Measurements from ENCODE around the gene XIST. TPM values are rescaled to one million over a fixed set of nuclear protein-coding genes. Genes with fewer than 3 reads are reported as not detected.
A peak's percentile ranks its signal among the peaks of the same experiment; 100 is the strongest.

Gene XIST
- total RNA-seq, 1 experiment from 2014 or later: 1.4 TPM

DNA sequence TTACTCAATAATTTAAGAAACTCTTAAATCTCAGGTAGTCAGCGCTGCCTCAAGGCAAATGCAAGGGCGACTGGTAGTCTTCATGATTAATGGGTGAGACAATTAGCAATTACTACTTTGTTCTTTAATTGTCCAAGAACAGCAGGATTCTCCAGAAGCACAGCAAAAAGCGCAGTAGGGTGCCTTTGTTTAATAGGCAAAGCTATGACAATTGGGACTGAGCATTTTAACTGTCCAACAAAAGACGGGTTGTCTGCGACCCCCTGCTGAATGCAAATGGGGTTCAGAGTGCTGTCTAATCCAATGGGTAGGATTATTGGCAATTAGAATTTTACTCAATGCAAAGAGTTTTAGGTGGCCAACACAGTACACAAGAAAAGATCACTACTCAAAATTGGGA, 3.4 kb downstream of the XIST start:
- H3K4me3 Mint-ChIP-seq: no peak overlapping the region
- DNase-seq: no peak
- H3K9ac ChIP-seq (ENCODE audit: extremely low read depth, insufficient read length, low read length): no peak overlapping the region
- no peaks in the 10 kb centered on the region; the same call in 1 of the 2 replicates for H3K4me1 ChIP-seq (ENCODE audit: insufficient read depth, low read length)
- no peak overlapping the region for H4K91ac ChIP-seq (ENCODE audit: insufficient read length, low read depth, low read length)
- H2AK5ac ChIP-seq (ENCODE audit: insufficient read length, low read length): no peak overlapping the region
- no peaks in the 10 kb centered on the region for H3K79me2 ChIP-seq (ENCODE audit: insufficient read depth, low read length)
- H4K20me1 ChIP-seq (ENCODE audit: control insufficient read depth, insufficient read depth, insufficient read length): no peaks in the 10 kb centered on the region
- peaks cover 26 to 75% (median 51%) of the 10 kb centered on the region in 3 experiments for H3K36me3 Mint-ChIP-seq (ENCODE audit: insufficient read depth in 1 of 3, low read depth in 3 of 3)
- H3K14ac ChIP-seq (ENCODE audit: insufficient read depth, low read length): no peak overlapping the region
- no peak overlapping the region for H3K18ac ChIP-seq (ENCODE audit: insufficient read length, low read depth, low read length)
- H3K79me1 ChIP-seq (ENCODE audit: insufficient read depth, low read depth, low read length, poor library complexity, severe bottlenecking): no peaks in the 10 kb centered on the region
- no peak overlapping the region for H2BK20ac ChIP-seq (ENCODE audit: low read depth, low read length, poor library complexity, severe bottlenecking)
- H4K5ac ChIP-seq (ENCODE audit: insufficient read length, low read depth, low read length): no peak overlapping the region
- peak overlapping the region in 2 of 3 experiments; percentile 32 to 71; a peak in 3 of 7 replicates for H3K27ac Mint-ChIP-seq
- H2BK120ac ChIP-seq (ENCODE audit: low read depth, low read length, poor library complexity, severe bottlenecking): no peak overlapping the region
- H3K4me2 ChIP-seq (ENCODE audit: insufficient read depth, insufficient read length, low read length): no peak overlapping the region
- peaks cover 12% of the 10 kb centered on the region for H3K9me3 ChIP-seq (ENCODE audit: control insufficient read depth, low read depth, low read length)
- no peak overlapping the region for H3K23ac ChIP-seq (ENCODE audit: insufficient read length, low read depth, low read length)
- H3K9me3 Mint-ChIP-seq: peaks cover 68 to 79% of the 10 kb centered on the region in 2 experiments
- H3T11ph ChIP-seq (ENCODE audit: low read length): no peak overlapping the region
- peaks cover 45 to 54% of the 10 kb centered on the region in 2 experiments for H3K4me1 Mint-ChIP-seq
- no peak overlapping the region for H2BK5ac ChIP-seq (ENCODE audit: insufficient read length, low read length)
- no peak overlapping the region for H2AFZ ChIP-seq (ENCODE audit: low read length)
- WGBS (ENCODE audit: extremely low coverage, insufficient read length, low lambda C conversion rate): no CpG with 5 or more reads among the region's 5 CpGs
- no peak overlapping the region for H3K56ac ChIP-seq (ENCODE audit: insufficient read length, low read depth, low read length)
- H4K8ac ChIP-seq (replicated peaks; ENCODE audit: insufficient read length, low read depth, low read length): no peak overlapping the region
- no peak overlapping the region for H2BK12ac ChIP-seq (ENCODE audit: insufficient read length, low read depth, low read length)
- H3K27ac ChIP-seq (ENCODE audit: insufficient read length, low read depth, low read length): no peak overlapping the region
- H3K27me3 ChIP-seq (ENCODE audit: insufficient read depth, low read length): no peaks in the 10 kb centered on the region
- H3K27me3 Mint-ChIP-seq (ENCODE audit: low read depth): no peaks in the 10 kb centered on the region; the same call in 1 of the 2 replicates
- TF ChIP-seq, protein P1, sequence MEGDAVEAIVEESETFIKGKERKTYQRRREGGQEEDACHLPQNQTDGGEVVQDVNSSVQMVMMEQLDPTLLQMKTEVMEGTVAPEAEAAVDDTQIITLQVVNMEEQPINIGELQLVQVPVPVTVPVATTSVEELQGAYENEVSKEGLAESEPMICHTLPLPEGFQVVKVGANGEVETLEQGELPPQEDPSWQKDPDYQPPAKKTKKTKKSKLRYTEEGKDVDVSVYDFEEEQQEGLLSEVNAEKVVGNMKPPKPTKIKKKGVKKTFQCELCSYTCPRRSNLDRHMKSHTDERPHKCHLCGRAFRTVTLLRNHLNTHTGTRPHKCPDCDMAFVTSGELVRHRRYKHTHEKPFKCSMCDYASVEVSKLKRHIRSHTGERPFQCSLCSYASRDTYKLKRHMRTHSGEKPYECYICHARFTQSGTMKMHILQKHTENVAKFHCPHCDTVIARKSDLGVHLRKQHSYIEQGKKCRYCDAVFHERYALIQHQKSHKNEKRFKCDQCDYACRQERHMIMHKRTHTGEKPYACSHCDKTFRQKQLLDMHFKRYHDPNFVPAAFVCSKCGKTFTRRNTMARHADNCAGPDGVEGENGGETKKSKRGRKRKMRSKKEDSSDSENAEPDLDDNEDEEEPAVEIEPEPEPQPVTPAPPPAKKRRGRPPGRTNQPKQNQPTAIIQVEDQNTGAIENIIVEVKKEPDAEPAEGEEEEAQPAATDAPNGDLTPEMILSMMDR (conservative IDR thresholded peaks at IDR 0.05): no peak
- H3K23me2 ChIP-seq (ENCODE audit: insufficient read length, low read depth, low read length, poor library complexity, severe bottlenecking): no peaks in the 10 kb centered on the region
- H2BK15ac ChIP-seq (ENCODE audit: low read depth, low read length): no peak overlapping the region
- no peak overlapping the region for H3K4ac ChIP-seq (ENCODE audit: low read depth, low read length)
